T-cell (primary cell): ENCODE results near the gene PTPRO. TPM values are rescaled to one million over a fixed set of nuclear protein-coding genes. Genes with fewer than 3 reads are reported as not detected.

ENCODE experiments used
- ATAC-seq, 4 experiments: fragments of 200-7000 bp in 3 of 4; fragments of 150-1000 bp in 1 of 4; cut with Tn5 transposase; replicated peaks in 1 of 4; 1 replicate in 3 of 4; 2 replicates in 1 of 4; pipeline ENCODE4 v1.10.0; 2021; ENCODE audit warnings: moderate library complexity in 3 of 4, mild to moderate bottlenecking in 2 of 4, moderate number of reproducible peaks in 1 of 4
- CTCF ChIA-PET, 2 donors: fragments of 300-600 bp; sonication (Branson Sonifier 250); formaldehyde crosslinking; loops; one replicate each; lab custom pipeline; 2022; ENCODE audit warnings: antibody characterized with exemption in 2 of 2; lab: Charles Lee
- POLR2A ChIA-PET, 2 donors: fragments of 300-600 bp; sonication (Branson Sonifier 250); formaldehyde crosslinking; loops; one replicate each; lab custom pipeline; 2022; ENCODE audit warnings: antibody characterized with exemption in 2 of 2; lab: Charles Lee
- DNase-seq, 35 experiments: peaks; one replicate each; pipeline versions ENCODE4 v3.0.0 to v3.0.0-alpha.2; 2013 to 2023
- H3K27ac ChIP-seq: one replicate; pipeline ENCODE4 v1.5.1; 2013; ENCODE audit warnings: low read length
- H3K27me3 ChIP-seq, 2 experiments: replicated peaks in 1 of 2; 1 replicate in 1 of 2; 2 replicates in 1 of 2; pipeline versions ENCODE4 v1.6.1 to v1.7.0; 2013; ENCODE audit warnings: low read length in 1 of 2, mixed read lengths in 1 of 2; ENCODE audit not compliant: control insufficient read depth in 2 of 2, insufficient read depth in 2 of 2; ENCODE audit errors: extremely low read depth in 1 of 2
- H3K36me3 ChIP-seq, 2 donors: 1 replicate in 1 of 2; 2 replicates in 1 of 2; pipeline versions ENCODE4 v1.6.1 to v1.7.0; 2013; ENCODE audit warnings: low read length in 1 of 2; ENCODE audit not compliant: control insufficient read depth in 2 of 2, insufficient read depth in 1 of 2; ENCODE audit errors: extremely low read depth in 1 of 2
- H3K4me1 ChIP-seq, 2 experiments: 1 replicate in 1 of 2; 2 replicates in 1 of 2; pipeline versions ENCODE4 v1.6.1 to v1.7.0; 2013; ENCODE audit warnings: low read length in 2 of 2, mixed read lengths in 1 of 2; ENCODE audit not compliant: insufficient read depth in 2 of 2, control insufficient read depth in 1 of 2; ENCODE audit errors: extremely low read depth in 1 of 2
- H3K4me3 ChIP-seq, 2 donors: 1 replicate in 1 of 2; 2 replicates in 1 of 2; pipeline versions ENCODE4 v1.5.1 to v1.7.0; 2013; ENCODE audit warnings: mild to moderate bottlenecking in 2 of 2, low read length in 1 of 2, moderate library complexity in 1 of 2; ENCODE audit not compliant: control insufficient read depth in 1 of 2; ENCODE audit errors: extremely low read depth in 1 of 2
- H3K9me3 ChIP-seq: 2 replicates; pipeline ENCODE4 v1.7.0; 2013
- H3K27ac Mint-ChIP-seq, 2 donors: one replicate each; pipeline ENCODE4 v1.8.0; 2020 to 2021; ENCODE audit warnings: mild to moderate bottlenecking in 2 of 2, mixed read lengths in 2 of 2
- H3K27me3 Mint-ChIP-seq, 2 donors: one replicate each; pipeline ENCODE4 v1.8.0; 2021 to 2022; ENCODE audit warnings: mixed read lengths in 2 of 2
- H3K36me3 Mint-ChIP-seq: one replicate; pipeline ENCODE4 v1.8.0; 2021; ENCODE audit warnings: mixed read lengths
- H3K4me1 Mint-ChIP-seq, 3 donors: one replicate each; pipeline ENCODE4 v1.8.0; 2020 to 2022; ENCODE audit warnings: mixed read lengths in 3 of 3, mild to moderate bottlenecking in 1 of 3
- H3K4me3 Mint-ChIP-seq, 3 donors: one replicate each; pipeline ENCODE4 v1.8.0; 2020 to 2022; ENCODE audit warnings: mild to moderate bottlenecking in 3 of 3, mixed read lengths in 3 of 3, moderate library complexity in 3 of 3
- H3K9me3 Mint-ChIP-seq, 3 donors: one replicate each; pipeline ENCODE4 v1.8.0; 2020 to 2022; ENCODE audit warnings: mixed read lengths in 3 of 3
- WGBS: methylation state at CpG from one replicate; pipeline ENCODE4 v1.1.5; 2013; ENCODE audit warnings: missing lambda C conversion rate; ENCODE audit not compliant: insufficient coverage; 5-methylcytosine and 5-hydroxymethylcytosine counted together
- total RNA-seq, 35 experiments: library from RNA in 6 of 35; stranded (reverse) in 6 of 35; fragments of 120-200 nt in 1 of 35; gene quantifications; one replicate each; pipeline versions ENCODE4 v1.2.1 to v1.2.4 and lab custom pipeline; 2013 to 2026

PTPRO gene
- total RNA-seq, 5 donors from 2014 or later (not counting 1 experiment from before 2014, with no cell fraction given) = 1.1 to 11.5 (median 6.3) TPM

GRCh38 chr12:15522574-15523187 lies 200.4 kb downstream of the PTPRO start:
- no peak overlapping the region for H3K27ac Mint-ChIP-seq
- H3K4me1 Mint-ChIP-seq = peaks cover 0 to 2% (median 2%) of the 10 kb centered on the region in 3 donors
- ChIA-PET POLR2A (no interaction called here), CTCF (interaction anchor here (0.6 to 1.5 kb wide), 7 partner anchors 8 to 65 kb away, joined by 3 to 5 read pairs (median 3); no protein-coding TSS in a partner anchor)
- no peaks in the 10 kb centered on the region for H3K36me3 Mint-ChIP-seq
- ATAC-seq (no peak), DNase-seq (peak in 1 of 35 experiments; percentile 28)
- no peaks in the 10 kb centered on the region for H3K4me1 ChIP-seq
- no peak overlapping the region for H3K27ac ChIP-seq
- H3K9me3 Mint-ChIP-seq = peaks cover 0 to 2% (median 0%) of the 10 kb centered on the region in 3 donors
- no peaks in the 10 kb centered on the region for H3K9me3 ChIP-seq
- H3K4me3 Mint-ChIP-seq = no peak overlapping the region
- no peak overlapping the region for H3K4me3 ChIP-seq
- H3K36me3 ChIP-seq = no peaks in the 10 kb centered on the region
- peaks cover 32 to 33% of the 10 kb centered on the region in 2 donors for H3K27me3 Mint-ChIP-seq
- WGBS = no CpG with 5 or more reads among the region's 3 CpGs
- H3K27me3 ChIP-seq = peaks cover 0 to 10% of the 10 kb centered on the region in 2 experiments

- Histone ChIP-seq H3K9me3 (no peaks in the 10 kb centered on the region), H3K4me1 (no peaks in the 10 kb centered on the region), H3K4me3 (no peak overlapping the region), H3K27me3 (peaks cover 0 to 10% of the 10 kb centered on the region in 2 experiments), H3K36me3 (no peaks in the 10 kb centered on the region), H3K27ac (no peak overlapping the region)
- no peak for DNase-seq
- POLR2A ChIA-PET = no interaction called here
- Mint-ChIP-seq H3K4me3 (no peak overlapping the region), H3K27ac (no peak overlapping the region), H3K27me3 (peaks cover 15 to 17% of the 10 kb centered on the region in 2 donors), H3K4me1 (peaks cover 0 to 2% (median 2%) of the 10 kb centered on the region in 3 donors), H3K36me3 (peaks cover 8% of the 10 kb centered on the region), H3K9me3 (peaks cover 0 to 13% (median 4%) of the 10 kb centered on the region in 3 donors)
- CTCF ChIA-PET = interaction anchor here (0.6 to 1.1 kb wide), 5 partner anchors 37 to 65 kb away, joined by 3 read pairs; no protein-coding TSS in a partner anchor
- WGBS = no CpG with 5 or more reads among the region's 2 CpGs
- no peak for ATAC-seq
Measured at GRCh38 chr12:15525441-15525840, 203.1 kb downstream of the PTPRO start.

GRCh38 chr12:15526033-15526432 lies 203.7 kb downstream of the PTPRO start:
- POLR2A ChIA-PET = no interaction called here
- no peak for DNase-seq

GRCh38 chr12:15527201-15528080 lies 205.1 kb downstream of the PTPRO start:
- Histone ChIP-seq H3K4me1 (peaks cover 0 to 1% of the 10 kb centered on the region in 2 experiments), H3K27me3 (peaks cover 0 to 10% of the 10 kb centered on the region in 2 experiments), H3K36me3 (no peaks in the 10 kb centered on the region), H3K4me3 (no peak overlapping the region), H3K9me3 (no peaks in the 10 kb centered on the region), H3K27ac (no peak overlapping the region)
- Mint-ChIP-seq H3K9me3 (peaks cover 0 to 13% (median 4%) of the 10 kb centered on the region in 3 donors), H3K27me3 (peaks cover 10 to 12% of the 10 kb centered on the region in 2 donors), H3K4me1 (peaks cover 0 to 3% (median 0%) of the 10 kb centered on the region in 3 donors), H3K27ac (peak overlapping the region in 1 of 2 donors; percentile 19), H3K36me3 (peaks cover 8% of the 10 kb centered on the region), H3K4me3 (no peak overlapping the region)
- ATAC-seq = no peak
- no CpG with 5 or more reads among the region's 8 CpGs for WGBS
- ChIA-PET CTCF (interaction anchor here (0.6 to 6.4 kb wide), 3 partner anchors 57 to 327 kb away, joined by 4 to 85 read pairs (median 5); no protein-coding TSS in a partner anchor), POLR2A (interaction anchor here (0.7 to 1.1 kb wide), 3 partner anchors 12 to 47 kb away, joined by 3 read pairs; no protein-coding TSS in a partner anchor)
- DNase-seq = no peak

More at GRCh38 chr12:15526033-15526432, 203.7 kb downstream of the PTPRO start:
- no peak overlapping the region for H3K4me3 Mint-ChIP-seq
- no peaks in the 10 kb centered on the region for H3K4me1 Mint-ChIP-seq
- no peak overlapping the region for H3K4me3 ChIP-seq
- no peaks in the 10 kb centered on the region for H3K36me3 ChIP-seq
- H3K27me3 Mint-ChIP-seq = peaks cover 14 to 17% of the 10 kb centered on the region in 2 donors
- H3K27ac Mint-ChIP-seq = no peak overlapping the region
- H3K36me3 Mint-ChIP-seq = peaks cover 8% of the 10 kb centered on the region
- H3K9me3 ChIP-seq = no peaks in the 10 kb centered on the region
- peaks cover 0 to 10% of the 10 kb centered on the region in 2 experiments for H3K27me3 ChIP-seq
- H3K27ac ChIP-seq = no peak overlapping the region
- no peaks in the 10 kb centered on the region for H3K4me1 ChIP-seq
- CTCF ChIA-PET = interaction anchor here (0.6 to 1.0 kb wide), 3 partner anchors 37 to 60 kb away, joined by 3 read pairs; no protein-coding TSS in a partner anchor
- ATAC-seq = no peak
- WGBS = no CpG with 5 or more reads among the region's 4 CpGs
- H3K9me3 Mint-ChIP-seq = peaks cover 0 to 13% (median 4%) of the 10 kb centered on the region in 3 donors

- Histone ChIP-seq H3K9me3 (no peaks in the 10 kb centered on the region), H3K4me3 (no peak overlapping the region), H3K27ac (no peak overlapping the region), H3K36me3 (no peaks in the 10 kb centered on the region), H3K4me1 (peaks cover 0 to 7% of the 10 kb centered on the region in 2 experiments), H3K27me3 (peaks cover 0 to 5% of the 10 kb centered on the region in 2 experiments)
- DNase-seq = no peak
- 83% methylated on average over 1 of the region's 2 CpGs for WGBS
- Mint-ChIP-seq H3K27ac (no peak overlapping the region), H3K9me3 (peaks cover 0 to 13% (median 4%) of the 10 kb centered on the region in 3 donors), H3K4me3 (no peak overlapping the region), H3K36me3 (peaks cover 8% of the 10 kb centered on the region), H3K27me3 (peaks cover 8 to 10% of the 10 kb centered on the region in 2 donors), H3K4me1 (peaks cover 0 to 7% (median 0%) of the 10 kb centered on the region in 3 donors)
- CTCF ChIA-PET = interaction anchor here (0.7 to 6.4 kb wide), 3 partner anchors 56 to 319 kb away, joined by 3 to 85 read pairs (median 6); no protein-coding TSS in a partner anchor
- no peak for ATAC-seq
- POLR2A ChIA-PET = interaction anchor here in 1 of 2 donors (0.5 kb wide), 1 partner anchor 307 kb away, joined by 5 read pairs; no protein-coding TSS in a partner anchor
Measured at GRCh38 chr12:15528666-15529065, 206.4 kb downstream of the PTPRO start.
